Cardiac muscle cell (in vitro differentiated cells and primary cell): ENCODE data around the gene ATXN1. TPM values are rescaled to one million over a fixed set of nuclear protein-coding genes. Genes with fewer than 3 reads are reported as not detected.

ENCODE experiments used
- DNase-seq, 2 donors: peaks; one replicate each; pipeline versions ENCODE4 v3.0.0 to v3.0.0-alpha.2; 2010 to 2017; ENCODE audit warnings: low read depth in 1 of 2, low spot score in 1 of 2
- H3K27ac ChIP-seq: fragments of 200-600 bp; sonication (generic); 2 replicates; pipeline ENCODE4 v1.5.1; 2016
- H3K27me3 ChIP-seq: fragments of 200-600 bp; sonication (generic); 2 replicates; pipeline ENCODE4 v1.6.0; 2016; ENCODE audit warnings: control low read depth
- H3K36me3 ChIP-seq: fragments of 200-600 bp; sonication (generic); 2 replicates; pipeline ENCODE4 v1.5.1; 2016; ENCODE audit warnings: control low read depth
- H3K4me1 ChIP-seq: fragments of 200-600 bp; sonication (generic); 2 replicates; pipeline ENCODE4 v1.8.1; 2017; ENCODE audit warnings: low read depth, mild to moderate bottlenecking, mixed run types
- H3K4me3 ChIP-seq: fragments of 200-600 bp; sonication (generic); 2 replicates; pipeline ENCODE4 v1.5.1; 2016; ENCODE audit warnings: mild to moderate bottlenecking
- H3K9me3 ChIP-seq: fragments of 200-600 bp; sonication (generic); 2 replicates; pipeline ENCODE4 v1.5.1; 2017; ENCODE audit warnings: low read depth, mild to moderate bottlenecking, control low read depth
- CTCF ChIP-seq: IDR thresholded peaks from 2 replicates; pipeline ENCODE4 v1.5.1; 2012; ENCODE audit warnings: low read depth, mild to moderate bottlenecking, low read length
- polyA plus RNA-seq: library from polyadenylated mRNA; unstranded; fragments of >200 nt; fragmentation: Nextera tagmentation; extraction: Ambion mirVana; gene quantifications from 2 replicates; pipeline ENCODE4 v1.2.1, GENCODE V29; 2016
- total RNA-seq: library from RNA; depleted of rRNA; stranded (reverse); fragments of >200 nt; gene quantifications from 2 replicates; pipeline ENCODE4 v1.2.3, GENCODE V29; 2016

The ATXN1 gene
- total and polyA plus RNA-seq, 2 experiments from 2014 or later, result 15.1 to 37.4 TPM

GRCh38 chr6:16249971-16250370, 511.3 kb downstream of the ATXN1 start:
- Histone ChIP-seq H3K9me3 (no peaks in the 10 kb centered on the region), H3K27ac (no peak overlapping the region), H3K27me3 (no peaks in the 10 kb centered on the region), H3K36me3 (no peaks in the 10 kb centered on the region), H3K4me3 (no peak overlapping the region), H3K4me1 (peaks cover 3% of the 10 kb centered on the region)
- no peak for TF ChIP-seq CTCF
- DNase-seq, result no peak
